Sigmoid colon (tissue), 7 donors: ENCODE measurements around the gene NR4A3. TPM values are rescaled to one million over a fixed set of nuclear protein-coding genes. Genes with fewer than 3 reads are reported as not detected.

Experiments
- DNase-seq: peaks from one replicate; pipeline ENCODE4 v3.0.0-alpha.2; 2019
- H3K27ac ChIP-seq, 4 donors: fragments of 200-600 bp; sonication (generic); one replicate each; pipeline ENCODE4 v1.5.1; 2016 to 2019; ENCODE audit warnings: mild to moderate bottlenecking in 1 of 4
- H3K27me3 ChIP-seq, 3 donors: fragments of 200-600 bp; sonication (generic); one replicate each; pipeline ENCODE4 v1.5.1; 2019; ENCODE audit warnings: mild to moderate bottlenecking in 1 of 3
- H3K36me3 ChIP-seq, 4 donors: fragments of 200-600 bp; sonication (generic); one replicate each; pipeline ENCODE4 v1.5.1; 2016 to 2019
- H3K4me1 ChIP-seq, 4 donors: fragments of 200-600 bp; sonication (generic); one replicate each; pipeline ENCODE4 v1.5.1; 2017 to 2019
- H3K4me3 ChIP-seq, 4 donors: fragments of 200-600 bp; sonication (generic); one replicate each; pipeline ENCODE4 v1.5.1; 2017 to 2019; ENCODE audit warnings: mild to moderate bottlenecking in 2 of 4, moderate library complexity in 1 of 4
- H3K9me3 ChIP-seq, 4 donors: fragments of 200-600 bp in 3 of 4; sonication (generic) in 3 of 4; one replicate each; pipeline versions ENCODE4 v1.5.1 to v1.6.1; 2013 to 2019
- CTCF ChIP-seq, 4 experiments: fragments of 450-650 bp in 3 of 4; fragments of 200-600 bp in 1 of 4; IDR thresholded peaks; one replicate each; pipeline ENCODE4 v1.5.1; 2016 to 2019; ENCODE audit warnings: antibody characterized with exemption in 4 of 4, mild to moderate bottlenecking in 3 of 4, moderate library complexity in 2 of 4
- EP300 ChIP-seq, 4 donors: sonication (generic); formaldehyde crosslinking; IDR thresholded peaks; one replicate each; pipeline ENCODE4 v1.6.1; 2017; ENCODE audit warnings: antibody characterized with exemption in 4 of 4
- POLR2A ChIP-seq, 2 donors: fragments of 450-650 bp; IDR thresholded peaks; one replicate each; pipeline ENCODE4 v1.6.1; 2016; ENCODE audit warnings: antibody characterized with exemption in 2 of 2, mild to moderate bottlenecking in 2 of 2, moderate library complexity in 2 of 2
- POLR2AphosphoS5 ChIP-seq, 4 donors: sonication (generic); formaldehyde crosslinking; IDR thresholded peaks; one replicate each; pipeline ENCODE4 v1.6.1; 2017; ENCODE audit warnings: antibody characterized with exemption in 4 of 4
- WGBS, 2 donors: extraction: QIAGEN DNeasy Blood & Tissue Kit; methylation state at CpG; one replicate each; pipeline ENCODE4 v1.1.7; 2013; 5-methylcytosine and 5-hydroxymethylcytosine counted together
- intact Hi-C: fragments of 100-400 bp; cut with DNase I; formaldehyde crosslinking; loops from one replicate; pipeline ENCODE4 v1.15.1; 2023
- polyA plus RNA-seq, 3 donors: library from polyadenylated mRNA; stranded (reverse); fragments of 200-250 nt; gene quantifications; one replicate each; pipeline ENCODE4 v1.2.3, GENCODE V29; 2013
- total RNA-seq, 4 donors: library from RNA; depleted of rRNA; stranded (reverse); fragments of >200 nt; gene quantifications; one replicate each; pipeline ENCODE4 v1.1.0, GENCODE V29; 2016
- donor health status: healthy with polysubstance abuse.
- donor health status: Bipolar disorder and iron deficiency.
- donor health status: healthy.

Gene NR4A3
- total and polyA plus RNA-seq, 7 donors, result 1.1 to 6.4 (median 1.2) TPM

DNA sequence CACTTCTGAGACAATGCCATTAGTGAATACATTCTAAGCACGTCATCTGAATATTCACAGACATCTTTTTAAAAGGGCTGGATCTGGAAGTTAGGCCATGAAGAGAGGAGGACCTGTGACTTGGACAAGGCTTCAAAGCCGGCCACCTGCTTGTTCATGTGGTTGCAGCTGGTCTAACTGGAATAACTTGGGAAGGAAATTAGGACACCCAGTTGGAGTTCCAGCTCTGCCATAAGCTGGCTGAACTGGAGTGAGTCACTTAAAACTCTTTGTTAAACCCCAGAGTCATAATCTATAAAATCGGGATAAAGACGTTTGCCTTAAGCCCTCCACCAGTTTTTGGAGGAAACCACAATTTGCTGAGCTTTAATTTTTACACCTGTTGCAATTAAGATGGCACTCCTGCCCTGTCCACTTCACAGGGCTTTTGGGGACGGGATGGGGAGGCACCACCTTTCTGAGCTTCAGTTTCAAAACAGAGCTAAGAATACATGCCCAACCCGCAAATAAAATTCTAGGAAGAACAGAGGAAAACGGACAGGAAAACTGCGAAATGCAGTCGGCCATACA, 84.2 kb downstream of the NR4A3 start:
- WGBS, 2 donors, result 12 to 22% methylated on average over 9 of the region's 9 CpGs
- no peak for DNase-seq
- H3K4me1 ChIP-seq, result peaks cover 0 to 25% (median 14%) of the 10 kb centered on the region in 4 donors
- peak overlapping the region; percentile 79 to 94 (median 81) for H3K4me3 ChIP-seq
- no peak for TF ChIP-seq CTCF (IDR thresholded peaks at IDR 0.05)
- TF ChIP-seq POLR2AphosphoS5 (IDR thresholded peaks at IDR 0.05), result no peak
- TF ChIP-seq POLR2A (IDR thresholded peaks at IDR 0.05), result no peak
- no peak for TF ChIP-seq EP300 (IDR thresholded peaks at IDR 0.05)
- peak overlapping the region; percentile 95 to 99 (median 96) for H3K27ac ChIP-seq
- intact Hi-C loops, result loop anchor here (2.0 to 10.0 kb wide), 3 partner anchors 83 to 684 kb away; partner anchors contain the start of genes ALG2 and SEC61B
- no peaks in the 10 kb centered on the region for H3K27me3 ChIP-seq
- no peaks in the 10 kb centered on the region for H3K9me3 ChIP-seq
- no peaks in the 10 kb centered on the region for H3K36me3 ChIP-seq

DNA sequence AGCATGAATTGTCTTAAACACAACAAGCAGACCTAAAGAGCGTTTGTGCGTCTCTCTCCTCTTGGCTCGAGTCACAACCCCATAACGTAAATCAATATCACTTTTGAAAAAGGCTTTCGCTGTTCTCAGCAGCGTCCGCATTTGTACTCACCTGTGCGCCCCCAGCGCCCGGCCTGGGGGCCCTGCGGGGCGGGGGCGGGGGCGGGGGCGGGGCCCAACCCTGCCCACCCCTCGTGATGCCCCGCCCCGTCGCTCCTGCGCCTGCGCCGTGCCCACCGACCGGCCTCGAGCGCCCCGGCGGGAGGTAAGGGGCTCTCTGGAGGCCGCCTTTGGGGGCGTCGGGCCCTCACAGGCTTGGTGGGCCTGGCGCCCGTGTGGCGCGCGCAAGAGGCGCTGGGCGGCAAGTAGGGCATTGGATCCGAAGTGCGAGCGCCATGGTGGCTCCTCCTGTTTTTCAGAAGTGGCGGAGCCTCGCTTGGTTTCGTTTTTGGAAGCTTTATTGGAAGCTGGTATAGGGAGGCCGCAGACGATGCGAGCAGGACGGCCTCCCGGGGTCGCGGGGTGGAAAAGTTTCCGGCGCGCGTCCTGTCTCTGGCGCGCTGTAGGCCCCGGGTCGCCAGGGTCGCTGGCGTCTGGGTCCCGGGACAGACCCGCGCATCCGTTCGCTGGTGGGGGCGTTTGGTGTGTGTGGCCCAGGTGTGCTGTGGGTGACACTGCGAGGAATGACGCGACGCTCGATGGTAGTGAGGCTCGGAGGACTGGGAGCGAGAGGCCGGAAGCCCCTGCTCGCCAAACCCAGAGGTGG, 84.9 kb downstream of the NR4A3 start, which contains the start of gene STX17:
STX17 (plus strand) TSS at position 252 of the 805 bp plus-strand sequence. CDS start 8,586 bp downstream, outside the sequence.
- no peak for TF ChIP-seq EP300 (IDR thresholded peaks at IDR 0.05)
- peak; percentile 62 to 69 for TF ChIP-seq POLR2A (IDR thresholded peaks at IDR 0.05)
- TF ChIP-seq CTCF (IDR thresholded peaks at IDR 0.05), result no peak
- peak; percentile 95 to 96 (median 95) for TF ChIP-seq POLR2AphosphoS5 (IDR thresholded peaks at IDR 0.05)
- H3K36me3 ChIP-seq, result peaks cover 0 to under 1% (median 0%) of the 10 kb centered on the region in 4 donors
- WGBS, 2 donors, result 1% methylated on average over 76 of the region's 76 CpGs
- peaks cover 0 to 25% (median 14%) of the 10 kb centered on the region in 4 donors for H3K4me1 ChIP-seq
- intact Hi-C loops, result loop anchor here (2.0 to 10.0 kb wide), 3 partner anchors 84 to 684 kb away; partner anchors contain the start of genes ALG2 and SEC61B
- H3K27ac ChIP-seq, result peak within 1 kb of the TSS; percentile 95 to 99 (median 96)
- peak; percentile 81 for DNase-seq
- H3K9me3 ChIP-seq, result no peaks in the 10 kb centered on the region
- peak within 1 kb of the TSS; percentile 79 to 94 (median 81) for H3K4me3 ChIP-seq
- H3K27me3 ChIP-seq, result no peaks in the 10 kb centered on the region

DNA sequence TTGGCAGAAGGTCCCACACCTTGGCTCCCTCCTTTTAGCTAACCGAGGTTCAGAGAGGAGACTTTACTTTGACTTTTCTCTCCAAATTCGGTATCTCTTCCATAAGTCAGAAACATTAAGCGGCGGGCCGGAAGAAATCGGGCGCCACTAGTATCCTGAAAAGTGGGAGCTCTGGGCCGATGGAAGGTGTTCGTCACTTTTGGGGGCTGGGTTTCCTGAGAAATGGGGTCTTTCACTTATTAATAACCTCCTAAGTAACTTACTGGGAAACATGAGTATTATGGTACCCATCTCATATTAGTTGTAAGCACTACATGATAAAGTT, 85.5 kb downstream of the NR4A3 start:
- WGBS, 2 donors, result 0 to 4% methylated on average over 9 of the region's 9 CpGs
- H3K27me3 ChIP-seq, result no peaks in the 10 kb centered on the region
- intact Hi-C loops, result loop anchor here (2.0 to 10.0 kb wide), 3 partner anchors 84 to 685 kb away; partner anchors contain the start of genes ALG2 and SEC61B

DNA sequence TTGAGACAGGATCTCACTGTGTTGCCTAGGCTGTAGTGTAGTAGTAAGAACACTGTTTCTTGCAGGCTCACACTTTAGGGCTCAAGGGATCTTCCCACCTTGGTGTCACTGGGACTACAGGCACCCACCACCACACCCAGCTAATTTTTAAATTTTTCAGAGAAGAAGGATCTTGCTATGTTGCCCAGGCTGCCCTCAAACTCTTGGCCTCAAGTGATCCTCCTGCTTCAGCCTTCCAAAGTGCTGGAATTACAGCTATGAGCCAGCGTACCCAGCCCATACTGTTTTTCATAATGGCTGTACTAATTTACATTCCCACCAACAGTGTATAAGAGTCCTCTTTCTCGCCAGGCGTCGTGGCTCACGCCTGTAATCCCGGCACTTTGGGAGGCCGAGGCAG, 89.9 kb downstream of the NR4A3 start:
- H3K4me3 ChIP-seq, result no peak overlapping the region
- intact Hi-C loops, result no loop called here
- H3K4me1 ChIP-seq, result peaks cover 0 to 19% (median 8%) of the 10 kb centered on the region in 4 donors
- no peak overlapping the region for H3K27ac ChIP-seq
- no peak for DNase-seq
- peaks cover 5 to 20% (median 10%) of the 10 kb centered on the region in 4 donors for H3K36me3 ChIP-seq
- no peaks in the 10 kb centered on the region for H3K27me3 ChIP-seq
- 97% methylated on average over 7 of the region's 7 CpGs for WGBS, 2 donors
- no peak for TF ChIP-seq POLR2A (IDR thresholded peaks at IDR 0.05)
- no peak for TF ChIP-seq POLR2AphosphoS5 (IDR thresholded peaks at IDR 0.05)
- TF ChIP-seq EP300 (IDR thresholded peaks at IDR 0.05), result no peak
- TF ChIP-seq CTCF (IDR thresholded peaks at IDR 0.05), result no peak
- no peaks in the 10 kb centered on the region for H3K9me3 ChIP-seq

More for the DNA sequence above, 85.5 kb downstream of the NR4A3 start:
- H3K36me3 ChIP-seq, result peaks cover 0 to 4% (median 0%) of the 10 kb centered on the region in 4 donors
- H3K4me1 ChIP-seq, result peaks cover 0 to 25% (median 14%) of the 10 kb centered on the region in 4 donors
- H3K4me3 ChIP-seq, result peak overlapping the region; percentile 79 to 94 (median 81)
- DNase-seq, result no peak
- no peak for TF ChIP-seq POLR2AphosphoS5 (IDR thresholded peaks at IDR 0.05)
- no peaks in the 10 kb centered on the region for H3K9me3 ChIP-seq
- H3K27ac ChIP-seq, result peak overlapping the region; percentile 95 to 99 (median 96)

Other genes with a start within 250 kb of the NR4A3 start
- 10 to 100 TPM; 33.4 to 63.7 (median 39.6) TPM for gene STX17, start 84.8 kb downstream of the NR4A3 start, total RNA-seq
- 10 to 100 TPM; 10.8 to 12.6 (median 11.3) TPM for gene STX17, start 84.8 kb downstream of the NR4A3 start, polyA plus RNA-seq